Esophagus squamous epithelium (tissue), 4 donors: ENCODE data around the gene TACR2.

Source experiments
- CTCF ChIP-seq, 6 experiments: fragments of 450-650 bp in 4 of 6; fragments of 200-600 bp in 2 of 6; sonication (generic) in 2 of 6; IDR thresholded peaks; one replicate each; pipeline ENCODE4 v1.5.1; 2016 to 2019; ENCODE audit warnings: antibody characterized with exemption in 6 of 6, mild to moderate bottlenecking in 4 of 6, moderate library complexity in 4 of 6
- POLR2A ChIP-seq, 4 donors: fragments of 450-650 bp; IDR thresholded peaks; one replicate each; pipeline ENCODE4 v1.6.1; 2017; ENCODE audit warnings: antibody characterized with exemption in 4 of 4, mild to moderate bottlenecking in 4 of 4, moderate library complexity in 3 of 4

- TF ChIP-seq CTCF (IDR thresholded peaks at IDR 0.05) (no peak), POLR2A (IDR thresholded peaks at IDR 0.05) (no peak)
Measured at GRCh38 chr10:69398466-69398865, 18.3 kb downstream of the TACR2 start.
